ENCODE results near the gene UBE2G2. TPM values are rescaled to one million over a fixed set of nuclear protein-coding genes. Genes with fewer than 3 reads are reported as not detected.

Gene UBE2G2
- total RNA-seq, 6 donors from 2014 or later = 74.4 to 218 (median 80.1) TPM

- TF ChIP-seq CTCF (IDR thresholded peaks at IDR 0.05) (no peak), EP300 (IDR thresholded peaks at IDR 0.05) (no peak), POLR2A (IDR thresholded peaks at IDR 0.05) (no peak), POLR2AphosphoS5 (IDR thresholded peaks at IDR 0.05) (no peak)
- no peak overlapping the region for H3K4me3 ChIP-seq
- H3K27ac ChIP-seq = no peak overlapping the region
- no peaks in the 10 kb centered on the region for H3K36me3 ChIP-seq
- no peaks in the 10 kb centered on the region for H3K27me3 ChIP-seq
- ATAC-seq (ENCODE audit: low FRiP score in 2 of 2) (no peak), DNase-seq (peak in 1 of 2 donors; percentile 52)
- 79 to 84% methylated on average over 16 to 24 of the region's 24 CpGs for whole genome bisulfite sequencing, 2 donors
- no peaks in the 10 kb centered on the region for H3K4me1 ChIP-seq
- no peaks in the 10 kb centered on the region for H3K9me3 ChIP-seq
Measured at GRCh38 chr21:44751186-44751798, 50.3 kb downstream of the UBE2G2 start.

GRCh38 chr21:44750675-44751025, 51.0 kb downstream of the UBE2G2 start:
- 49 to 55% methylated on average over 12 of the region's 12 CpGs for WGBS, 2 donors
- H3K9me3 ChIP-seq = no peaks in the 10 kb centered on the region
- H3K36me3 ChIP-seq = no peaks in the 10 kb centered on the region
- no peaks in the 10 kb centered on the region for H3K27me3 ChIP-seq
- no peak for ATAC-seq (ENCODE audit: low FRiP score in 2 of 2)
- H3K4me1 ChIP-seq = no peaks in the 10 kb centered on the region
- H3K4me3 ChIP-seq = no peak overlapping the region
- TF ChIP-seq CTCF (IDR thresholded peaks at IDR 0.05) (no peak), POLR2AphosphoS5 (IDR thresholded peaks at IDR 0.05) (no peak)
- no peak for DNase-seq
- no peak overlapping the region for H3K27ac ChIP-seq

- H3K27ac ChIP-seq = no peak overlapping the region
- ATAC-seq (ENCODE audit: low FRiP score in 2 of 2) (no peak), DNase-seq (peak in 1 of 2 donors; percentile 71)
- no peak overlapping the region for H3K4me3 ChIP-seq
- no peaks in the 10 kb centered on the region for H3K9me3 ChIP-seq
- no peaks in the 10 kb centered on the region for H3K36me3 ChIP-seq
- WGBS, 2 donors = 84 to 90% methylated on average over 24 to 43 of the region's 47 CpGs
- no peaks in the 10 kb centered on the region for H3K4me1 ChIP-seq
- TF ChIP-seq CTCF (IDR thresholded peaks at IDR 0.05) = no peak
- TF ChIP-seq POLR2A (IDR thresholded peaks at IDR 0.05) = no peak
- TF ChIP-seq POLR2AphosphoS5 (IDR thresholded peaks at IDR 0.05) = no peak
- TF ChIP-seq EP300 (IDR thresholded peaks at IDR 0.05) = no peak
- H3K27me3 ChIP-seq = no peaks in the 10 kb centered on the region
Measured at GRCh38 chr21:44749759-44750674, 51.6 kb downstream of the UBE2G2 start.

- no peak for ATAC-seq (ENCODE audit: low FRiP score in 2 of 2)
- 69 to 71% methylated on average over 8 to 20 of the region's 26 CpGs for whole genome bisulfite sequencing, 2 donors
- TF ChIP-seq CTCF (IDR thresholded peaks at IDR 0.05) (no peak), EP300 (IDR thresholded peaks at IDR 0.05) (no peak), POLR2A (IDR thresholded peaks at IDR 0.05) (no peak), POLR2AphosphoS5 (IDR thresholded peaks at IDR 0.05) (no peak)
- Histone ChIP-seq H3K27me3 (no peaks in the 10 kb centered on the region), H3K4me3 (no peak overlapping the region), H3K9me3 (no peaks in the 10 kb centered on the region), H3K27ac (no peak overlapping the region), H3K36me3 (no peaks in the 10 kb centered on the region), H3K4me1 (no peaks in the 10 kb centered on the region)
- peak in 1 of 2 donors; percentile 66 for DNase-seq
Measured at GRCh38 chr21:44749116-44749758, 52.4 kb downstream of the UBE2G2 start.

All from upper lobe of left lung (tissue), 6 donors.